ENCODE results near the gene CGB1. TPM values are rescaled to one million over a fixed set of nuclear protein-coding genes. Genes with fewer than 3 reads are reported as not detected.
A peak's percentile ranks its signal among the peaks of the same experiment; 100 is the strongest.
"Not testable (repeated sequence)": the region's sequence is repeated elsewhere in the genome, so short reads cannot be mapped to it uniquely, and the experiment has no call there.

The CGB1 gene
- total RNA-seq, 1 experiment from 2014 or later = not detected

- in situ Hi-C loops (cut with HindIII; ENCODE audit: low pct_unique_long_range_greater_than_20kb, low sequenced_read_pairs); DNase-seq (ENCODE audit: low read depth, low spot score): not testable (repeated sequence)
These were observed 1.4 kb upstream of the CGB1 start for GRCh38 chr19:49038111-49038510.

- peak; percentile 72 for DNase-seq (ENCODE audit: low read depth, low spot score)
- in situ Hi-C loops (cut with HindIII; ENCODE audit: low pct_unique_long_range_greater_than_20kb, low sequenced_read_pairs) = not testable (repeated sequence)
These were observed 4.9 kb downstream of the CGB1 start, which contains the start of gene CGB2 for GRCh38 chr19:49031642-49032301. TSS of gene CGB2 (plus strand) at chr19:49031890. CDS start at chr19:49032096, 206 bp downstream.

- in situ Hi-C loops (cut with HindIII; ENCODE audit: low pct_unique_long_range_greater_than_20kb, low sequenced_read_pairs); DNase-seq (ENCODE audit: low read depth, low spot score): not testable (repeated sequence)
These were observed 6.4 kb downstream of the CGB1 start for GRCh38 chr19:49030323-49030722.

- in situ Hi-C loops (cut with HindIII; ENCODE audit: low pct_unique_long_range_greater_than_20kb, low sequenced_read_pairs); DNase-seq (ENCODE audit: low read depth, low spot score): not testable (repeated sequence)
These were observed 6.9 kb downstream of the CGB1 start for GRCh38 chr19:49029749-49030148.

- DNase-seq (ENCODE audit: low read depth, low spot score); in situ Hi-C loops (cut with HindIII; ENCODE audit: low pct_unique_long_range_greater_than_20kb, low sequenced_read_pairs): not testable (repeated sequence)
These were observed 8.0 kb downstream of the CGB1 start for GRCh38 chr19:49028686-49029085.

- in situ Hi-C loops (cut with HindIII; ENCODE audit: low pct_unique_long_range_greater_than_20kb, low sequenced_read_pairs) = not testable (repeated sequence)
These were observed 11.1 kb downstream of the CGB1 start for GRCh38 chr19:49025599-49025998.

GRCh38 chr19:49025088-49025487 lies 11.6 kb downstream of the CGB1 start:
- in situ Hi-C loops (cut with HindIII; ENCODE audit: low pct_unique_long_range_greater_than_20kb, low sequenced_read_pairs); DNase-seq (ENCODE audit: low read depth, low spot score): not testable (repeated sequence)

More at GRCh38 chr19:49025599-49025998, 11.1 kb downstream of the CGB1 start:
- not testable (repeated sequence) for DNase-seq (ENCODE audit: low read depth, low spot score)

- DNase-seq (ENCODE audit: low read depth, low spot score); in situ Hi-C loops (cut with HindIII; ENCODE audit: low pct_unique_long_range_greater_than_20kb, low sequenced_read_pairs): not testable (repeated sequence)
These were observed 12.5 kb downstream of the CGB1 start, which contains the start of gene CGB3 for GRCh38 chr19:49024233-49024632. TSS of gene CGB3 (minus strand) at chr19:49024333. CDS start at chr19:49023971, 362 bp downstream.

- DNase-seq (ENCODE audit: low read depth, low spot score) = no peak
- in situ Hi-C loops (cut with HindIII; ENCODE audit: low pct_unique_long_range_greater_than_20kb, low sequenced_read_pairs) = no loop called here
These were observed 14.6 kb downstream of the CGB1 start for GRCh38 chr19:49022116-49022515.

GRCh38 chr19:49020931-49021895 lies 15.5 kb downstream of the CGB1 start:
- no peak for DNase-seq (ENCODE audit: low read depth, low spot score)
- in situ Hi-C loops (cut with HindIII; ENCODE audit: low pct_unique_long_range_greater_than_20kb, low sequenced_read_pairs) = no loop called here

- in situ Hi-C loops (cut with HindIII; ENCODE audit: low pct_unique_long_range_greater_than_20kb, low sequenced_read_pairs) = no loop called here
- no peak for DNase-seq (ENCODE audit: low read depth, low spot score)
These were observed 16.4 kb downstream of the CGB1 start for GRCh38 chr19:49020342-49020741.

- DNase-seq (ENCODE audit: low read depth, low spot score) = peak; percentile 56
These were observed 17.3 kb downstream of the CGB1 start for GRCh38 chr19:49019242-49019932.

GRCh38 chr19:49018388-49019241 lies 18.1 kb downstream of the CGB1 start:
- in situ Hi-C loops (cut with HindIII; ENCODE audit: low pct_unique_long_range_greater_than_20kb, low sequenced_read_pairs); DNase-seq (ENCODE audit: low read depth, low spot score): not testable (repeated sequence)

More at GRCh38 chr19:49019242-49019932, 17.3 kb downstream of the CGB1 start:
- in situ Hi-C loops (cut with HindIII; ENCODE audit: low pct_unique_long_range_greater_than_20kb, low sequenced_read_pairs) = no loop called here

GRCh38 chr19:49017666-49018351 lies 18.9 kb downstream of the CGB1 start:
- in situ Hi-C loops (cut with HindIII; ENCODE audit: low pct_unique_long_range_greater_than_20kb, low sequenced_read_pairs) = no loop called here
- peak; percentile 40 for DNase-seq (ENCODE audit: low read depth, low spot score)

- no peak for DNase-seq (ENCODE audit: low read depth, low spot score)
- in situ Hi-C loops (cut with HindIII; ENCODE audit: low pct_unique_long_range_greater_than_20kb, low sequenced_read_pairs) = no loop called here
These were observed 19.5 kb downstream of the CGB1 start, which contains the start of gene LHB for GRCh38 chr19:49017041-49017665. TSS of gene LHB (minus strand) at chr19:49017091. CDS start at chr19:49017081, 10 bp downstream.
